HPDE6-E6E7 (cell line): ENCODE measurements around the gene TMBIM4.
"Not testable (repeated sequence)": the region's sequence is repeated elsewhere in the genome, so short reads cannot be mapped to it uniquely, and the experiment has no call there.

Experiments
- DNase-seq: peaks from one replicate; pipeline ENCODE4 v3.0.0; 2011; ENCODE audit warnings: missing footprints; ENCODE audit errors: extremely low spot score

The TMBIM4 gene

GRCh38 chr12:66184822-66185221 is 15.0 kb upstream of the TMBIM4 start:
- not testable (repeated sequence) for DNase-seq

- no peak for DNase-seq
Observed at GRCh38 chr12:66182956-66183355, 13.2 kb upstream of the TMBIM4 start.

GRCh38 chr12:66176105-66176900 is 6.5 kb upstream of the TMBIM4 start:
- DNase-seq, result no peak

GRCh38 chr12:66174391-66175325 is 4.9 kb upstream of the TMBIM4 start:
- DNase-seq, result not testable (repeated sequence)

- DNase-seq, result no peak
Observed at GRCh38 chr12:66170606-66171005, 810 bp upstream of the TMBIM4 start.

- no peak for DNase-seq
Observed at GRCh38 chr12:66168410-66168809, 1.4 kb downstream of the TMBIM4 start.

GRCh38 chr12:66166561-66166960 is 3.2 kb downstream of the TMBIM4 start:
- DNase-seq, result no peak

GRCh38 chr12:66165141-66165540 is 4.7 kb downstream of the TMBIM4 start:
- no peak for DNase-seq

GRCh38 chr12:66164349-66164821 is 5.4 kb downstream of the TMBIM4 start:
- no peak for DNase-seq

- DNase-seq, result no peak
Observed at GRCh38 chr12:66163289-66163688, 6.5 kb downstream of the TMBIM4 start.

GRCh38 chr12:66162701-66163100 is 7.1 kb downstream of the TMBIM4 start:
- no peak for DNase-seq

GRCh38 chr12:66160704-66161103 is 9.1 kb downstream of the TMBIM4 start:
- no peak for DNase-seq

- no peak for DNase-seq
Observed at GRCh38 chr12:66159123-66159522, 10.7 kb downstream of the TMBIM4 start.

GRCh38 chr12:66156654-66157053 is 13.1 kb downstream of the TMBIM4 start:
- DNase-seq, result no peak

GRCh38 chr12:66154776-66155175 is 15.0 kb downstream of the TMBIM4 start:
- no peak for DNase-seq

GRCh38 chr12:66152732-66153131 is 17.1 kb downstream of the TMBIM4 start:
- DNase-seq, result no peak

- no peak for DNase-seq
Observed at GRCh38 chr12:66149702-66150398, 19.9 kb downstream of the TMBIM4 start.

GRCh38 chr12:66144791-66145754 is 24.7 kb downstream of the TMBIM4 start:
- peak; percentile 29 for DNase-seq

- no peak for DNase-seq
Observed at GRCh38 chr12:66143868-66144267, 25.9 kb downstream of the TMBIM4 start.

GRCh38 chr12:66142826-66143225 is 27.0 kb downstream of the TMBIM4 start:
- no peak for DNase-seq

GRCh38 chr12:66141299-66141698 is 28.5 kb downstream of the TMBIM4 start:
- DNase-seq, result no peak
